SU-DHL-6 (cell line): ENCODE results near the gene UTP25.

Experiments
- CTCF ChIP-seq: fragments of 200-600 bp; sonication (generic); IDR thresholded peaks from one replicate; pipeline ENCODE4 v1.5.1; 2017; ENCODE audit warnings: antibody characterized with exemption, mild to moderate bottlenecking, low read length, moderate library complexity; ENCODE audit not compliant: insufficient read depth, poor library complexity, severe bottlenecking
- EZH2phosphoT487 ChIP-seq: fragments of 200-600 bp; sonication (generic), shearing (Covaris generic); conservative IDR thresholded peaks from 2 replicates; pipeline ENCODE4 v1.6.1; 2018; ENCODE audit warnings: mild to moderate bottlenecking, antibody characterized with exemption, low read length, moderate library complexity, mixed read lengths

GRCh38 chr1:209837671-209838070 lies 9.9 kb downstream of the UTP25 start:
- TF ChIP-seq CTCF (no peak), EZH2phosphoT487 (no peak)
